ENCODE measurements around the gene BEND3.

Gene BEND3

DNA sequence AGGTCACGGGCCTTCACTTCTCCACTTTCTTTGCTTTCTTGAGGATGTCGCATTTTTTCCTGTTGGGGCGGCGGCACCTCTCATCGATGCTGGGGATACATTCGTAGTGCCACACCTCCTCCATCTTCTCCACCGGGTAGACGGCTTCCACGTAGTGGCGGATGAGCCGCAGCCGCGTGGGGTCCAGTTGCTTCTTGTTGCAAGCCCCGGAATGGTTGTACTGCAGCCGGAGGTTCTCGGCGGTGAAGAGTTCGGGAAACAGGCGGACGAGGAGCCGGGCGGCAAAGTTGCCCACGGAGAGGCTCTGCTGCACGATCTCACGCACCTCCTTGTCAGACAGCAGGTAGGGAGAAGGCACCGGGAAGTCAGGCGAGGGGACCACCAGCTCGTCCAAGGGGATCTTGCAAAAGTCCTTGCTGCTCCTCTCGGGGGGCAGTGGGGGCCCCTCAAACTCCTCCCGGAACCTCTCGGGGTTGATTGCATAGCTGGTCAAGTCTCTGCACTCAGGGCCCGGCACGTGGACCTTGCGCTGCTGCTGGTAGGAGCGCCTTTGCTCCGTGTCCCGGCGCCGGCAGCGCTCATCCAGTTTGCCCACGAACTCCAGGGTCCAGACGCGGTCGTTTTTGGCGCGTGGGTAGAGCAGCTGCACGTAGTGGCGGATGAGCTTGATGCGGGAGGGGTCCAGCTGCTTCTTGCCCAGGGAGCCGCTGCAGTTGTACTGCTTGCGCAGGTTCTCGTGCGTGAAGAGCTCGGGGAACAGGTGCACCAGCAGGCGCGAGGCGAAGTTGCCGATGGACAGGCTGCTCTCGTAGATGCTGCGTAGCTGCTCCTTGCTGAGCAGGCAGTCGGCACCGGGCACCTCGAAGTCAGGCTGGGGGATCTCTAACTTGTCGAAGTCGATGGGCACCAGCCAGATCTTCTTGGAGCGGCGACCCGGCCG is 46.4 kb downstream of the BEND3 start:
- peaks cover 3% of the 10 kb centered on the region for H3K36me3 ChIP-seq (ENCODE audit: control insufficient read depth, insufficient read depth, low read length)

DNA sequence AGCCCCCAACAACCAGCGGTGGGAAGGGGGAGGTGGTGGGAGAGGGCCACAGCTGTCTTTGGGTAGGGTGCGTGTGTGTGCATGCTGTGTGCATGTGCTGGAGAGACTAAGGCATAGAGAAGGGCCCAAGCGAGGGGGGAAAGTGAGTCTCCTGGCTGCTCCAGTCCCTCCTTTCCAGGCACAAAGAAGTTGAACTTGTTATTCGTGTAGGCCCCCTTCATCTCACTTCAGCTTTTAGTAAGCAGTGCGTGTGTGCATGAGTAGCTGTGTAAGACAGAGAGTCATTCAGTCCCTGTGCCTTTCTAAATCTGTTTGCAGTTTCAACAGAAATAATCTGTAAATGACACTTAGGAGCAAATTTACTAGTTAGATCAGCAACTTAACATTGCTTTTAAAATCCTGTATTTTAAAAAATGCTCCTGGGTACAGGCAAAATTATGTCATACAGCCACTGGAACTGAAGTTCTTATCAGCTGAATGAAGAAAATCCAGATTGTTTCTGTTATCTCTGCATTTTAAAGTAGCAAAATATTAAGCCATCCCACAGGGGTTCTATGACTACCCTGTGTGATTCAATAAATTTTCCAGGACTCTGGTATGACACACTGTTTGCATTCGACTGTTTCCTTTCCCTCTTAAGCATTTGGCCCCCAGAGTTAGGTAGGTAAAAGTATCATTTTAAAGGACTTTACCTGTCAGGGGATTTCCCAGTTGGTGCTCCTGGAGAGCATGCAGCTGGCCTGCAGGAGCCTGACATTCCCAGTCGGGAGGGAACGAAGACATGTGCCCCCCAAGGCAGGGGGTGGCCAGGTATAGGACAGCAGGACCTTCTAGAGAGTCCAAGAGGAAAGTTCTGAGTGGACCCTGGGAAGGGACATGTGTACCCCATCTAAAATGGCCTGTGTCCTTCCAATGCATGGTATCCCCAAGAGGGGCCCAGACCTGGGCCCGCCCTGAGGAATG is 48.3 kb downstream of the BEND3 start:
- H3K4me1 ChIP-seq (ENCODE audit: control insufficient read depth, insufficient read depth, low read length): no peaks in the 10 kb centered on the region
- H3K9ac ChIP-seq (ENCODE audit: low read length): no peak overlapping the region
- H3K4me3 ChIP-seq (ENCODE audit: low read length): no peak overlapping the region
- H3K36me3 ChIP-seq (ENCODE audit: control insufficient read depth, insufficient read depth, low read length): peaks cover 3% of the 10 kb centered on the region
- H3K27me3 ChIP-seq (ENCODE audit: control insufficient read depth, insufficient read depth, low read length): no peaks in the 10 kb centered on the region
- H3K27ac ChIP-seq (ENCODE audit: low read depth, low read length): no peak overlapping the region

More for the DNA sequence above, 46.4 kb downstream of the BEND3 start:
- no peaks in the 10 kb centered on the region for H3K27me3 ChIP-seq (ENCODE audit: control insufficient read depth, insufficient read depth, low read length)
- no peaks in the 10 kb centered on the region for H3K4me1 ChIP-seq (ENCODE audit: control insufficient read depth, insufficient read depth, low read length)
- no peak overlapping the region for H3K4me3 ChIP-seq (ENCODE audit: low read length)
- no peak overlapping the region for H3K27ac ChIP-seq (ENCODE audit: low read depth, low read length)
- no peak overlapping the region for H3K9ac ChIP-seq (ENCODE audit: low read length)

DNA sequence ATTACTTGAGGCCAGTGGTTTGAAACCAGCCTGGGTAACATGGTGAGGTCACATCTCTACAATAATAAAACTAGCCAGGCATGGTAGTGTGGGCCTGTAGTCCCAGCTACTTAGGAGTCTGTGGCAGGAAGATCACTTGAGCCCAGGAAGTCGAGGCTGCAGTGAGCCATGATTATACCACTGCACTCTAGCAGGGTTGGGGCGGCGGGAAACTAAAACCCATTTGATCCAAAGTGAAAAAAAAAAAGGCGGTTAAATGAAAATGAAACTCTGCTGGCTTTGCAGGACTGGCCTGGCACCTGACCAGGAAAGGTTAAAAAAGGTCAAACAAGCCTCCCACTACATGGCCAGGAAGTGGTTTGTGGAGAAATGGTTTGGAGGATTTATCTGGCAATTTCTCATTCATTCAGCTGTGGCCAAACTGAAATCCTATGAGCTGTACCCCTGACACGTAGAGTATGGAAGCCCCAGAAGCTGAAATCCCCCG is 50.7 kb downstream of the BEND3 start:
- no peak overlapping the region for H3K9ac ChIP-seq (ENCODE audit: low read length)
- no peaks in the 10 kb centered on the region for H3K4me1 ChIP-seq (ENCODE audit: control insufficient read depth, insufficient read depth, low read length)
- H3K36me3 ChIP-seq (ENCODE audit: control insufficient read depth, insufficient read depth, low read length): no peaks in the 10 kb centered on the region
- no peak overlapping the region for H3K27ac ChIP-seq (ENCODE audit: low read depth, low read length)
- H3K4me3 ChIP-seq (ENCODE audit: low read length): no peak overlapping the region
- no peaks in the 10 kb centered on the region for H3K27me3 ChIP-seq (ENCODE audit: control insufficient read depth, insufficient read depth, low read length)

DNA sequence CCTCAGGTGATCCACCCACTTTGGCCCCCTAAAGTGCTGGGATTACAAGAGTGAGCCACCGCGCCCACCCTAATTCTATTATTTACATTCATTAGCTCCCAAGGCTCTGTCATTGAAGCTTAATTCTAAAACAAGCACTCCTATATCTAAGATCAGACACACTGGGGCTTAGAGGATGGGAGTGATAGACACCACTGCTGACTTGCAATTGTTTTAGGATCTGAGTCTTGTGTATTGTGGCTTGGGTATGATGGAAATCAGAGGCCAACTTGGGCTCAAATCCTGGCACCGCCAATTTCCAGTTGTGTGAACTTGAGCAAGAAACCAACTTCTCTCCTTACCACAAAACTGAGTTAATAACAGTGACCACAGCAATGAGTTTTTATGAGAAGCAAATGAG is 52.6 kb downstream of the BEND3 start:
- Histone ChIP-seq H3K36me3 (ENCODE audit: control insufficient read depth, insufficient read depth, low read length) (no peaks in the 10 kb centered on the region), H3K4me1 (ENCODE audit: control insufficient read depth, insufficient read depth, low read length) (no peaks in the 10 kb centered on the region), H3K9ac (ENCODE audit: low read length) (no peak overlapping the region), H3K27ac (ENCODE audit: low read depth, low read length) (no peak overlapping the region), H3K4me3 (ENCODE audit: low read length) (no peak overlapping the region), H3K27me3 (ENCODE audit: control insufficient read depth, insufficient read depth, low read length) (no peaks in the 10 kb centered on the region)

DNA sequence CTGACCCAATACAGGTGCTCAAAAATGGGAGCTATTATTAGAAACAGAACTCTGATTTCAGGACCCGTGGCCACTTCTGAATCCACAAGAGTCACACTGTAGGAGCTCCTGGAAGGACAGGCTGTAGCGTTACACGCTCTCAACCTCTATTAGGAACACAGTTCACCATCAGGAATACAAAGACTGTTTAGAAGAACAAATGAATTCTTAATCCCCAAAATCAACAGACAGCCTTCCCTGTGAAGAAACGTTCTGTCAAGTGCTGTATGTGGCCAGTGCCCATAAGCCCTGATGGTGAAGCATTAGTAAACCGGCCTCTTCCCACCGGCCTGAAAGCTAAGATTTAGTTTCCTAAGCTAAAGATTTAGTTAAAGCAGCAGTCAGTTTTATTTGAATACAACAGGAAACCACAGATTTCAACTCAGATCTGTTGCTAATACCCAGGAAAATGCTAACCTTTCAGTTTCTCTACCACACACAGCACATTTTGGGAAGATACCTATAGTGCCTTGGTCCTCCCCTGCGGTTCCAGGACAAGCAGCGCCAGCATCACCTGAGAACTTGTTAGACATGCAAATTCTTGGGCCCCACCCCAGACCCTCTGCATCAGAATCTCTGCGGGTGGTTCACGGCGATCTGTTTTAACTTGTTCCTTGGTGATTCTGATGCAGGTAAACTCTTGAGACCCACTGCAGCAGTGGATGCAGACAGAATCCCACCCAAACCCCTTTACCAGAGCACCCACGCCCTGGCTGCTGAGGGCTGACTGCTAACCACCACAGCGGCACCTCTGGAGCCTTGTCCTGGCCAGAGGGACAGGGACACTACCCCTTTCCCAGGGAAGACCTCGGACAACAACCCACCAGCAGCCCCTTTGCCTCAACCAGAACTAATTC is 53.9 kb downstream of the BEND3 start:
- H3K4me1 ChIP-seq (ENCODE audit: control insufficient read depth, insufficient read depth, low read length): no peaks in the 10 kb centered on the region
- H3K4me3 ChIP-seq (ENCODE audit: low read length): no peak overlapping the region
- H3K27ac ChIP-seq (ENCODE audit: low read depth, low read length): no peak overlapping the region
- H3K36me3 ChIP-seq (ENCODE audit: control insufficient read depth, insufficient read depth, low read length): no peaks in the 10 kb centered on the region
- no peaks in the 10 kb centered on the region for H3K27me3 ChIP-seq (ENCODE audit: control insufficient read depth, insufficient read depth, low read length)
- no peak overlapping the region for H3K9ac ChIP-seq (ENCODE audit: low read length)

DNA sequence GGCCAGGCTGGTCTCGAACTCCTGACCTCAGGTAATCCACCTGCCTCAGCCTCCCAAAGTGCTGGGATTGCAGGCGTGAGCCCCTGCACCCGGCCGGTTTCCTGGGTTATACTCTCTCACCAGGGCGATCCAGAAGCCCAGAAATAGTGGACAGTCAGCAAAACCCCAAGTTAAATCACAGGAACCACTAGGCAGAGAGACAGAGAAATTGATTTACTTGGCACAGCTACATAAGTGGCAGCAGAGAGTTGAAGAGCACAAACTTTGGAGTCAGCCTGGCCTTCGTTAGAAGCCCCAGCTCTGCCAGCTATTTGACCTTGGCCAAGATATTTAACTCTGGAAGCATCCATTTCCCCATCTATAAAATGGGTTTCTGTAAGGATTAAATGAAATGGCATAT is 54.6 kb downstream of the BEND3 start:
- Histone ChIP-seq H3K4me1 (ENCODE audit: control insufficient read depth, insufficient read depth, low read length) (no peaks in the 10 kb centered on the region), H3K4me3 (ENCODE audit: low read length) (no peak overlapping the region), H3K27me3 (ENCODE audit: control insufficient read depth, insufficient read depth, low read length) (no peaks in the 10 kb centered on the region), H3K9ac (ENCODE audit: low read length) (no peak overlapping the region), H3K36me3 (ENCODE audit: control insufficient read depth, insufficient read depth, low read length) (no peaks in the 10 kb centered on the region), H3K27ac (ENCODE audit: low read depth, low read length) (no peak overlapping the region)

DNA sequence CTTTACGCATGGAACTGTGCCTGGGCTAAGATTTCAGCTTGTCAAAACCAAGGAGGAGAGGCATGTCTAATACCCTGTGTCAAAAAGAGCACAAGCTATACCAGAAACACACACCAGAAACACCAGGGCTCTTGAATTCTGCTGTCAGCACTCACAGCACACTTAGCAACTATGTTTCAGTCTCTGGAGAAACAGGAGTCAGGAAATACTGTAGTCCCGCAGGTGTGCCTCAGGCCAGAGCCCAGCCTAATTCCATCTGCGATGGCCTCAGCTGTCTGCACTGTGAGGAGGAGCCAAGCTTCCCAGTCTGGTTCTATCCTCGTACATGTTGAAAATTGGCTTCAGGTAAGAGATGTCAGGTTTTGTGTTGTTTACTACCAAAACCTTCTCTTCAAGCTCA is 55.7 kb downstream of the BEND3 start:
- Histone ChIP-seq H3K4me1 (ENCODE audit: control insufficient read depth, insufficient read depth, low read length) (no peaks in the 10 kb centered on the region), H3K36me3 (ENCODE audit: control insufficient read depth, insufficient read depth, low read length) (no peaks in the 10 kb centered on the region), H3K4me3 (ENCODE audit: low read length) (no peak overlapping the region), H3K9ac (ENCODE audit: low read length) (no peak overlapping the region), H3K27ac (ENCODE audit: low read depth, low read length) (no peak overlapping the region), H3K27me3 (ENCODE audit: control insufficient read depth, insufficient read depth, low read length) (no peaks in the 10 kb centered on the region)

DNA sequence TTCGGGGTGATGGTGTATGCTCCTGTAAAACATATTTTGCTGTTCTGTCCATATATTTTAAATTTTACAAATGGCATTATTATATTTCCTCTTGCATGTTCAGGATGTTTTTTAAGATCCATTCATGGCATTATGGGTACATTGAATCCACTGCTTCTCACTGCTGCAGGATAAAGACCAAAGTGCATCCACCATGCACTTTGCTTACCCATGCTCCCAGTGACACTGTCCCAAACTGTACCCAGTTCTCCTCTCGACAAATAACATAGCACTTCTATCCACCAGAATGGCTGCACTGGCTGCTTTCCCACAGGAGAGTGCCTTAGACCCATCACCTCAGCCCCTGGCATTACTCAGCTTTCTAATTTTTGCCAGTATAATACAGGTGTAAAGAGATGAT is 57.6 kb downstream of the BEND3 start:
- Histone ChIP-seq H3K27ac (ENCODE audit: low read depth, low read length) (no peak overlapping the region), H3K4me1 (ENCODE audit: control insufficient read depth, insufficient read depth, low read length) (no peaks in the 10 kb centered on the region), H3K9ac (ENCODE audit: low read length) (no peak overlapping the region)

DNA sequence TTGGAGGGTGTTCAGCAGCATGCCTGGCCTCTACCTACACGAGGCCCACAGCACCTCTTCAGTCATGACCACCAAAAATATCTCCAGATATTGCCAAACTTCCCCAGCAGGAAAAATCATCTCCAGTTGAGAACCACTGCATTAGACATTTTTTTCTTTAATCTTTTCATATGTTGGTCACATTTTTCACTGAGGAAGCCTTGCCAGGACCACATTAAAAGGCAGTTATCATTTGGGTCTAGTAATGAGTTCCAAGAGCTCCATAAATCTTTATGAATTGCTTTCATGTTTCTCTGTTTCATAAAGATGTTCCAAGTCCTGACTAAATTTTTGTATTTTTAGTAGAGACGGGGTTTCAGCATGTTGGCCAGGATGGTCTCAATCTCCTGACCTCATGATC is 58.5 kb downstream of the BEND3 start:
- H3K4me1 ChIP-seq (ENCODE audit: control insufficient read depth, insufficient read depth, low read length): no peaks in the 10 kb centered on the region
- H3K36me3 ChIP-seq (ENCODE audit: control insufficient read depth, insufficient read depth, low read length): no peaks in the 10 kb centered on the region
- H3K4me3 ChIP-seq (ENCODE audit: low read length): no peak overlapping the region
- H3K27ac ChIP-seq (ENCODE audit: low read depth, low read length): no peak overlapping the region
- no peak overlapping the region for H3K9ac ChIP-seq (ENCODE audit: low read length)
- H3K27me3 ChIP-seq (ENCODE audit: control insufficient read depth, insufficient read depth, low read length): no peaks in the 10 kb centered on the region

More for the DNA sequence above, 57.6 kb downstream of the BEND3 start:
- H3K36me3 ChIP-seq (ENCODE audit: control insufficient read depth, insufficient read depth, low read length): no peaks in the 10 kb centered on the region
- H3K27me3 ChIP-seq (ENCODE audit: control insufficient read depth, insufficient read depth, low read length): no peaks in the 10 kb centered on the region
- H3K4me3 ChIP-seq (ENCODE audit: low read length): no peak overlapping the region

DNA sequence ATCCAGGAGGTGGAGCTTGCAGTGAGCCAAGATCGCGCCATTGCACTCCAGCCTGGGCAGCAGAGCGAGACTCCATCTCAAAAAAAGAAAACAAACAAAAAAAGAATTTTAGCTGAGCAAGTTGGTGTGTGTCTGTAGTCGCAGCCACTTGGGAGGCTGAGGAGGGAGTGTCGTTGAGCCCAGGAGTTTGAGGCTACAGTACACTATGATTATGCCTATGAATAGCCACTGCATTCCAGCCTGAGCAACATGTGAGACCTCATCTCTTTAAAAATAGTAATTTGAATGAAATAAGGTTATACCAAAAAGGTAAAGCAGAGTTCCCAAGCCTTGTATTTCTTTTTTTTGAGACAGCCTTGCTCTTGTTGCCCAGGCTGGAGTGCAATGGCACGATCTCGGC is 67.5 kb downstream of the BEND3 start:
- Histone ChIP-seq H3K4me1 (ENCODE audit: control insufficient read depth, insufficient read depth, low read length) (no peaks in the 10 kb centered on the region), H3K27me3 (ENCODE audit: control insufficient read depth, insufficient read depth, low read length) (no peaks in the 10 kb centered on the region), H3K9ac (ENCODE audit: low read length) (no peak overlapping the region), H3K36me3 (ENCODE audit: control insufficient read depth, insufficient read depth, low read length) (no peaks in the 10 kb centered on the region), H3K27ac (ENCODE audit: low read depth, low read length) (no peak overlapping the region), H3K4me3 (ENCODE audit: low read length) (no peak overlapping the region)

DNA sequence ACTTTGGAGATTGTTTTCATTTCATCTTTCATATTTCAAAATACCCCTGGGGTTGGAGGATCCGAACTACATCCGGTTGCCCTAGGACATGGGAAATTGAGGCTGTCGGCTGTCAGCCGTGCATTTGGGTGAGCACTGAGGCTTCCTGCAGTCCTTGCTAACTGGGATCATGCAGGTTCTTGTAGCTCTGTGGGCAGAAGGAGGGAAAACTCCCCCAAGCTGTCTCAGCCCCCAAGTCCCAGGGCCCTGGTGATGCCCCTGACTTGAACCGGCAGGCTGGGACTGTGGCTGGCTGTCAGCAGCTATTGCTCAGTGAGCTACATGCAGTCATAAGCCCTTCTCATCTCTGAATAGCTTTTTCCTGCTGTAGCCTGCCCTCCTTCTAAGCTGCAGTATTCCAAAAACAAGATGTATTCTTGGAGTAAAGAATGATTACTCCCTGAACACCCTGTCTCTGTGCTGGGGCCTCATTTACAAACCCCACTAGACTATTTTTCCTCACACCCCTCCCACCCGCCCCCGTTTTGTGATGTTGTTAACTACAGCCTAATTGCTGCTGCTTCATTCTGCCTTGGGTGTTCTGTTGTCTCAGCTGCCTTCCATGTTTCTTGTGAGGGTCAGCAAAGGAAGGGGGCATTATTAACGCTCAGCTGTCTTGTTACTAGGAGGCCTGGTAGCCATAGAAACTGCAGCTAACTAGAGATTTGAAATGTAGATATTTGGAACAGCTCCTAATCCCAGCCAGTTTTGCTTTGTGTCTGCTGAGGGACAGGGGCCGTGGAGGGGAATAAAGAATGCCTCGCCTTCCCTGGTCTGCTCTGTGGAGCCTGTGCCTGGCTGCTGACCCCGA is 69.3 kb downstream of the BEND3 start:
- Histone ChIP-seq H3K4me3 (ENCODE audit: low read length) (no peak overlapping the region), H3K4me1 (ENCODE audit: control insufficient read depth, insufficient read depth, low read length) (no peaks in the 10 kb centered on the region), H3K27me3 (ENCODE audit: control insufficient read depth, insufficient read depth, low read length) (no peaks in the 10 kb centered on the region), H3K9ac (ENCODE audit: low read length) (no peak overlapping the region), H3K36me3 (ENCODE audit: control insufficient read depth, insufficient read depth, low read length) (no peaks in the 10 kb centered on the region), H3K27ac (ENCODE audit: low read depth, low read length) (no peak overlapping the region)

Data from rectal smooth muscle tissue (tissue), 1 donor.